GM21381 (cell line): ENCODE results near the gene RANGAP1.
"Not testable (repeated sequence)": the region's sequence is repeated elsewhere in the genome, so short reads cannot be mapped to it uniquely, and the experiment has no call there.

ENCODE experiments used
- ATAC-seq: cut with Tn5 transposase; IDR thresholded peaks from one replicate; pipeline ENCODE4 v1.9.1; 2021; ENCODE audit warnings: mild to moderate bottlenecking, moderate library complexity; ENCODE audit not compliant: unreplicated experiment

RANGAP1 gene

GRCh38 chr22:41261541-41262249 lies 24.3 kb downstream of the RANGAP1 start:
- ATAC-seq, result no peak

- no peak for ATAC-seq
Measured at GRCh38 chr22:41260871-41261270, 25.1 kb downstream of the RANGAP1 start.

- not testable (repeated sequence) for ATAC-seq
Measured at GRCh38 chr22:41259756-41260155, 26.2 kb downstream of the RANGAP1 start.

GRCh38 chr22:41257696-41258095 lies 28.3 kb downstream of the RANGAP1 start:
- no peak for ATAC-seq

GRCh38 chr22:41256254-41257253 lies 29.4 kb downstream of the RANGAP1 start:
- no peak for ATAC-seq

GRCh38 chr22:41254230-41254629 lies 31.8 kb downstream of the RANGAP1 start:
- ATAC-seq, result no peak

GRCh38 chr22:41252365-41252764 lies 33.6 kb downstream of the RANGAP1 start:
- no peak for ATAC-seq

GRCh38 chr22:41250127-41250526 lies 35.9 kb downstream of the RANGAP1 start:
- no peak for ATAC-seq

- no peak for ATAC-seq
Measured at GRCh38 chr22:41249442-41249841, 36.5 kb downstream of the RANGAP1 start.

GRCh38 chr22:41248758-41249157 lies 37.2 kb downstream of the RANGAP1 start:
- ATAC-seq, result no peak

GRCh38 chr22:41248314-41248713 lies 37.7 kb downstream of the RANGAP1 start:
- ATAC-seq, result no peak

- ATAC-seq, result no peak
Measured at GRCh38 chr22:41247703-41248102, 38.3 kb downstream of the RANGAP1 start.

- no peak for ATAC-seq
Measured at GRCh38 chr22:41245917-41246499, 40.0 kb downstream of the RANGAP1 start.

GRCh38 chr22:41243361-41243760 lies 42.6 kb downstream of the RANGAP1 start:
- ATAC-seq, result no peak

- ATAC-seq, result no peak
Measured at GRCh38 chr22:41242396-41243117, 43.4 kb downstream of the RANGAP1 start.

- ATAC-seq, result no peak
Measured at GRCh38 chr22:41241133-41241676, 44.8 kb downstream of the RANGAP1 start.

GRCh38 chr22:41240377-41241132 lies 45.4 kb downstream of the RANGAP1 start, which contains the start of gene CHADL:
TSS of gene CHADL (minus strand) at chr22:41240931. CDS start at chr22:41240881, 50 bp downstream.
- ATAC-seq, result no peak

- no peak for ATAC-seq
Measured at GRCh38 chr22:41239443-41240128, 46.4 kb downstream of the RANGAP1 start.
